Adrenal gland (tissue), 12 donors: Measurements from ENCODE around the gene PIP4K2C. TPM values are rescaled to one million over a fixed set of nuclear protein-coding genes. Genes with fewer than 3 reads are reported as not detected.
"Not testable (repeated sequence)": the region's sequence is repeated elsewhere in the genome, so short reads cannot be mapped to it uniquely, and the experiment has no call there.

Experiments
- DNase-seq, 7 donors: peaks; one replicate each; pipeline ENCODE4 v3.0.0-alpha.2; 2019 to 2020
- H3K27ac ChIP-seq, 5 donors: fragments of 200-600 bp; sonication (generic) in 4 of 5; 1 replicate in 3 of 5; 2 replicates in 2 of 5; pipeline versions ENCODE4 v1.5.1 to v1.8.0; 2016 to 2020; ENCODE audit warnings: mild to moderate bottlenecking in 1 of 5
- H3K27me3 ChIP-seq: fragments of 200-600 bp; 2 replicates; pipeline ENCODE4 v1.8.0; 2021
- H3K36me3 ChIP-seq, 2 donors: fragments of 200-600 bp; replicated peaks in 1 of 2; 1 replicate in 1 of 2; 2 replicates in 1 of 2; pipeline versions ENCODE4 v1.5.1 to v1.8.0; 2018 to 2022
- H3K4me1 ChIP-seq, 2 donors: fragments of 200-600 bp; replicated peaks in 1 of 2; 1 replicate in 1 of 2; 2 replicates in 1 of 2; pipeline versions ENCODE4 v1.5.1 to v1.8.0; 2018 to 2021
- H3K4me3 ChIP-seq, 4 donors: fragments of 200-600 bp; sonication (generic) in 3 of 4; one replicate each; pipeline ENCODE4 v1.5.1; 2016 to 2018
- H3K9me3 ChIP-seq, 3 donors: fragments of 200-600 bp; sonication (generic) in 1 of 3; replicated peaks in 1 of 3; 1 replicate in 2 of 3; 2 replicates in 1 of 3; pipeline versions ENCODE4 v1.5.1 to v1.8.0; 2016 to 2021
- POLR2A ChIP-seq, 2 donors: fragments of 450-650 bp; IDR thresholded peaks; one replicate each; pipeline ENCODE4 v1.6.1; 2017; ENCODE audit warnings: antibody characterized with exemption in 2 of 2, mild to moderate bottlenecking in 2 of 2, moderate library complexity in 1 of 2
- WGBS, 4 donors: extraction: QIAGEN DNeasy Blood & Tissue Kit in 2 of 4; methylation state at CpG; one replicate each; pipeline versions ENCODE4 v1.1.5 to v1.1.7; 2013 to 2017; 5-methylcytosine and 5-hydroxymethylcytosine counted together
- intact Hi-C, 2 donors: fragments of 100-400 bp; cut with DNase I; formaldehyde crosslinking; loops; one replicate each; pipeline versions ENCODE4 v1.14.1 to v1.15.0; 2022 to 2023
- polyA plus RNA-seq, 3 donors: library from polyadenylated mRNA; stranded (reverse); fragments of 200-250 nt in 2 of 3; fragments of 350-450 nt in 1 of 3; fragmentation: Illumina TruSeq in 1 of 3; extraction: RNeasy Lipid Tissue Mini Kit (QIAGEN cat#74804) in 1 of 3; gene quantifications; one replicate each; pipeline ENCODE4 v1.2.3, GENCODE V29; 2013 to 2014
- total RNA-seq, 9 donors: library from RNA; depleted of rRNA in 4 of 9; stranded (reverse); fragments of >200 nt in 4 of 9; fragments of 120-200 nt in 1 of 9; fragmentation: NEBNext Ultra II Directional in 1 of 9; extraction: Animal tissue kit (Norgen Biotek cat#: 25700) in 1 of 9; gene quantifications; one replicate each; pipeline versions ENCODE4 v1.1.0 to v1.2.4, GENCODE V29; 2013 to 2023
- TF ChIP-seq, protein P1 (sequence below), 6 experiments: fragments of 450-650 bp in 4 of 6; fragments of 200-600 bp in 2 of 6; sonication (generic) in 1 of 6; IDR thresholded peaks; 1 replicate in 5 of 6; 2 replicates in 1 of 6; pipeline versions ENCODE4 v1.5.1 to v1.8.0; 2016 to 2021; ENCODE audit warnings: antibody characterized with exemption in 6 of 6, mild to moderate bottlenecking in 2 of 6, moderate library complexity in 1 of 6
- donor health status: healthy with polysubstance abuse.
- donor health status: Bipolar disorder and iron deficiency.
- donor health status: DM: yes; HTN: yes; CAD: no.
- donor health status: DM: no; HTN: no; CAD: no.
- donor health status: DM: no; HTN: no; CAD: no.
- donor health status: DM: yes; HTN: yes; CAD: no.

Gene PIP4K2C
- total and polyA plus RNA-seq, 12 donors, result 8.1 to 75.9 (median 28.2) TPM

- peak in 1 of 7 donors; percentile 4 for DNase-seq
- H3K36me3 ChIP-seq, result no peaks in the 10 kb centered on the region
- no peak overlapping the region for H3K27ac ChIP-seq
- 76 to 89% (median 86%) methylated on average over 3 of the region's 3 CpGs for WGBS, 4 donors
- intact Hi-C loops, result no loop called here
- H3K27me3 ChIP-seq, result peaks cover 27% of the 10 kb centered on the region
- TF ChIP-seq, protein P1, sequence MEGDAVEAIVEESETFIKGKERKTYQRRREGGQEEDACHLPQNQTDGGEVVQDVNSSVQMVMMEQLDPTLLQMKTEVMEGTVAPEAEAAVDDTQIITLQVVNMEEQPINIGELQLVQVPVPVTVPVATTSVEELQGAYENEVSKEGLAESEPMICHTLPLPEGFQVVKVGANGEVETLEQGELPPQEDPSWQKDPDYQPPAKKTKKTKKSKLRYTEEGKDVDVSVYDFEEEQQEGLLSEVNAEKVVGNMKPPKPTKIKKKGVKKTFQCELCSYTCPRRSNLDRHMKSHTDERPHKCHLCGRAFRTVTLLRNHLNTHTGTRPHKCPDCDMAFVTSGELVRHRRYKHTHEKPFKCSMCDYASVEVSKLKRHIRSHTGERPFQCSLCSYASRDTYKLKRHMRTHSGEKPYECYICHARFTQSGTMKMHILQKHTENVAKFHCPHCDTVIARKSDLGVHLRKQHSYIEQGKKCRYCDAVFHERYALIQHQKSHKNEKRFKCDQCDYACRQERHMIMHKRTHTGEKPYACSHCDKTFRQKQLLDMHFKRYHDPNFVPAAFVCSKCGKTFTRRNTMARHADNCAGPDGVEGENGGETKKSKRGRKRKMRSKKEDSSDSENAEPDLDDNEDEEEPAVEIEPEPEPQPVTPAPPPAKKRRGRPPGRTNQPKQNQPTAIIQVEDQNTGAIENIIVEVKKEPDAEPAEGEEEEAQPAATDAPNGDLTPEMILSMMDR (IDR thresholded peaks at IDR 0.05), result no peak
- no peak for TF ChIP-seq POLR2A (IDR thresholded peaks at IDR 0.05)
- H3K4me1 ChIP-seq, result peaks cover under 1 to 2% of the 10 kb centered on the region in 2 donors
- H3K9me3 ChIP-seq, result no peaks in the 10 kb centered on the region
- no peak overlapping the region for H3K4me3 ChIP-seq
Measured at GRCh38 chr12:57638096-57638495, 47.1 kb downstream of the PIP4K2C start.

DNA sequence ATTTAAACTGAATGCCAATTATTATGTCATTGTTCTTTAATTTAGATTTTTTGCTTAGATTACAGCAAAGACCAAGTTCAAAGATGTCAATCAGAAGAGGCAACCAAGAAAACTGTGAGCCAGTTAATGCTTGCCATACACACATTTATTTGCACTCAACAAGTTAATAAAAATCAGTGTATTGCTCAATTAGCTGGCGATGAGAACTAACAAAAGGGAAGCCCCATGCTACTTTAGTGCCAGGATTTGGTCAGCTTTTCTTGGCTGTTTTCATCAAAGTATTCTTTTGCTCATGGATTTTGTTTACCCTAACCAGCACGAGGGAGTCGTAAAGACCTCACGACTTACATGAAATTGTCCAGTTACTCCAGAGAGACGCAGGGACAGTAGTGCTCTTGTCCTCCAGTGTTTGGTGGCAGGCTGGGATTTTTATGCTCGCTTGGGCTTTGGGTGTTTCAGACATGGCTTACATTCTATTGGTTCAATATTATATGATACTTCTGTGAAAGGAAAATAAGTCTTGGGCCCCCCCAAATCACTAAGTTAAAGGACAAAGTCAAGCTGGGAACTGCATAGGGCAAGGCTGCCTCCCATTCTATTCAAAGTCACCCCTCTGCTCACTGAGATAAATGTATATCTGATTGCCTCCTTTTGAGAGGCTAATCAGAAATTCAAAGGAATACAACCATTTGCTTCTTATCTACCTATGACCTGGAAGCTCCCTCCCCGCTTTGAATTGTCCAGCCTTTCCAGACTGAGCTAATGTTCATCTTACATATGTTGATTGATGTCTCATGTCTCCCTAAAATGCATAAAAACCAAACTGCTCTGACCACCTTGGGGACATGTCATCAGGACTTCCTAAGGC lies 49.4 kb downstream of the PIP4K2C start:
- no peak for TF ChIP-seq POLR2A (IDR thresholded peaks at IDR 0.05)
- TF ChIP-seq, protein P1 (IDR thresholded peaks at IDR 0.05), result no peak
- Histone ChIP-seq H3K27me3 (peaks cover 26% of the 10 kb centered on the region), H3K9me3 (no peaks in the 10 kb centered on the region), H3K4me1 (no peaks in the 10 kb centered on the region), H3K36me3 (no peaks in the 10 kb centered on the region), H3K4me3 (no peak overlapping the region), H3K27ac (no peak overlapping the region)
- intact Hi-C loops, result no loop called here
- WGBS, 4 donors, result 55 to 65% (median 63%) methylated on average over 7 of the region's 7 CpGs
- DNase-seq, result peak in 1 of 7 donors; percentile 3

DNA sequence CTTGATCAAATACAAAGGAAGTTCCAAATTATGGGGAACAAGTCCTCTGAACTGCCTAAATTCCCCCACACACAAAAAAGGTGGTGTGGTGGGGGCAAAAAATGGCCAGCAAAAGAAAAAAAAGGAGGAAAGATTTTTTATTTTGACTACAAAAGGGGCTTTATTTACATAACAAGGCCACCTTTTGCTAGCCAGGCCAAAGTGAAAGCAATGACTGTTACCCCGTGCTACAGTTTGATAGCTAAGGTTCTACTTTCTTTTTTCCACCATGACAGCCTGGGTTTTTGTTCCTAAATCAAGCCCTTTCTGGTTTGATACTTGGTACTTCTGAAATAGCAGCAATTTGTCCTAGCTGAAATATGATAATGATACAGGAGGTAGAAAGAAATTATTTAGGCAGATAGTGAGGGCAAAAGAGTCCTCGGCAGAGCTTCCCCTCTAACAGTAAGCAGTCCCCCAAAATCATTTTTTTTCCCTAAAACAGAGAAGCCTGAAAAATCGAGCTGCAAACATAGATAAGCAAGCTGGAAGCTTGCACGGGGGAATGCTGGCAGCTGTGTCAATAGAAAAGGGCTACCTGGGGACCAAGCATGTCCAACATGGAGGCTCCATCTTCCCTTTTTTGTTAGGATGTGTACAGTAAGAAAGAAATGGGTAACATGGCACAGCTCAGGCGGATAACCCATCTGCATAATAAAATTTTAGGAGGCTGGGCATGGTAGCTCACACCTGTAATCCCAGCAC lies 50.9 kb downstream of the PIP4K2C start:
- 45 to 63% (median 50%) methylated on average over 5 of the region's 5 CpGs for WGBS, 4 donors
- intact Hi-C loops, result no loop called here
- Histone ChIP-seq H3K27me3 (peaks cover 20% of the 10 kb centered on the region), H3K9me3 (no peaks in the 10 kb centered on the region), H3K36me3 (no peaks in the 10 kb centered on the region), H3K4me3 (no peak overlapping the region), H3K27ac (no peak overlapping the region), H3K4me1 (no peaks in the 10 kb centered on the region)
- peak in 1 of 7 donors; percentile 3 for DNase-seq
- TF ChIP-seq POLR2A (IDR thresholded peaks at IDR 0.05), result no peak
- TF ChIP-seq, protein P1 (IDR thresholded peaks at IDR 0.05), result no peak

- WGBS, 4 donors, result 64 to 70% (median 67%) methylated on average over 10 to 13 of the region's 13 CpGs
- H3K36me3 ChIP-seq, H3K27ac ChIP-seq, H3K27me3 ChIP-seq, DNase-seq, intact Hi-C loops, H3K4me3 ChIP-seq, H3K4me1 ChIP-seq, H3K9me3 ChIP-seq: not testable (repeated sequence)
Measured at GRCh38 chr12:57645990-57646658, 55.1 kb downstream of the PIP4K2C start.

DNA sequence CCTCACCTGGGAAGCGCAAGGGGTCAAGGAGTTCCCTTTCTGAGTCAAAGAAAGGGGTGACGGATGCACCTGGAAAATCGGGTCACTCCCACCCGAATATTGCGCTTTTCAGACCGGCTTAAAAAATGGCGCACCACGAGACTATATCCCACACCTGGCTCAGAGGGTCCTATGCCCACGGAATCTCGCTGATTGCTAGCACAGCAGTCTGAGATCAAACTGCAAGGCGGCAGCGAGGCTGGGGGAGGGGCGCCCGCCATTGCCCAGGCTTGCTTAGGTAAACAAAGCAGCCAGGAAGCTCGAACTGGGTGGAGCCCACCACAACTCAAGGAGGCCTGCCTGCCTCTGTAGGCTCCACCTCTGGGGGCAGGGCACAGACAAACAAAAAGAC lies 55.7 kb downstream of the PIP4K2C start:
- DNase-seq, H3K9me3 ChIP-seq, H3K27ac ChIP-seq, H3K27me3 ChIP-seq, H3K4me3 ChIP-seq, intact Hi-C loops, H3K36me3 ChIP-seq, H3K4me1 ChIP-seq: not testable (repeated sequence)
- WGBS, 4 donors, result 82 to 91% (median 90%) methylated on average over 6 to 9 of the region's 15 CpGs; no CpG with 5 or more reads in 1 of the 4 donors
